ENCODE data around the gene CRACDL.

The CRACDL gene, protein sequence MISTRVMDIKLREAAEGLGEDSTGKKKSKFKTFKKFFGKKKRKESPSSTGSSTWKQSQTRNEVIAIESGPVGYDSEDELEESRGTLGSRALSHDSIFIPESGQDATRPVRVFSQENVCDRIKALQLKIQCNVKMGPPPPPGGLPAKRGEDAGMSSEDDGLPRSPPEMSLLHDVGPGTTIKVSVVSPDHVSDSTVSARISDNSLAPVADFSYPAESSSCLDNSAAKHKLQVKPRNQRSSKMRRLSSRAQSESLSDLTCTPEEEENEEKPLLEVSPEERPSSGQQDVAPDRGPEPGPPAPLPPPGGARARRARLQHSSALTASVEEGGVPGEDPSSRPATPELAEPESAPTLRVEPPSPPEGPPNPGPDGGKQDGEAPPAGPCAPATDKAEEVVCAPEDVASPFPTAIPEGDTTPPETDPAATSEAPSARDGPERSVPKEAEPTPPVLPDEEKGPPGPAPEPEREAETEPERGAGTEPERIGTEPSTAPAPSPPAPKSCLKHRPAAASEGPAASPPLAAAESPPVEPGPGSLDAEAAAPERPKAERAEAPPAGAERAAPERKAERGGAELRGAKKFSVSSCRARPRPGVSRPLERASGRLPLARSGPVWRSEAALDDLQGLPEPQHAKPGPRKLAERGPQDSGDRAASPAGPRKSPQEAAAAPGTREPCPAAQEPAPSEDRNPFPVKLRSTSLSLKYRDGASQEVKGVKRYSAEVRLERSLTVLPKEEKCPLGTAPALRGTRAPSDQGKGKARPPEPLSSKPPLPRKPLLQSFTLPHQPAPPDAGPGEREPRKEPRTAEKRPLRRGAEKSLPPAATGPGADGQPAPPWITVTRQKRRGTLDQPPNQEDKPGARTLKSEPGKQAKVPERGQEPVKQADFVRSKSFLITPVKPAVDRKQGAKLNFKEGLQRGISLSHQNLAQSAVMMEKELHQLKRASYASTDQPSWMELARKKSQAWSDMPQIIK

DNA sequence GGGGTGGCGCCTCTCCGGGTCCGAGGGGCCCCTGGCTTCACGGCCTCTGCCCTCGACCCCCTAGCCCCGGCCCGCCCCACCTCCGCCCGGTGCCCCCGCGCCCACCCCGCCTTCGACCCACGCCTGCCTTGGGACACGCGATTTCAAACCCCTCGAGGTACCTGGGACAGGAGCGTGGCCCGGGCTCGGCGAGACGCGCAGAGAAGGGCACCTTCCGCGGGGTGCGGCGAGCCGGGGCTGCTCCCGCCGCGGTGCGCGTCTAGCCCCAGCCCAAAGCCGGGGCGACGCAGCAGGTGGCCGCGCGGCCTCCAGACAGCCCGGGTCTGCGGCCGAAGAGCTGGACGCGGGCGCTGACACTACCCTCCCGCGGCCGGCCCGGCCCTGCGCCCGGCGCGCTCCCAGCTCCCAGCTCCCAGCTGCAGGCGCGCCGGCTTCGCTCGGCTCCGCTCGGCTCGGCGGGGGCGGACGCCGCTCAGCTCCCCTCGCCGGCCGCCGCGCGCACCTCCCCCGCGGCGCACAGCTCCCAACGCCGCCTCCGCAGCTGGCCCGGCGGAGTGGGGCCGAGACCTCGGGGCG, at the start of gene CRACDL:
Gene CRACDL (minus strand): TSS at position 449 of the 576 bp plus-strand sequence. CDS start 89,425 bp downstream, outside the sequence.
- DNase-seq = no peak

DNA sequence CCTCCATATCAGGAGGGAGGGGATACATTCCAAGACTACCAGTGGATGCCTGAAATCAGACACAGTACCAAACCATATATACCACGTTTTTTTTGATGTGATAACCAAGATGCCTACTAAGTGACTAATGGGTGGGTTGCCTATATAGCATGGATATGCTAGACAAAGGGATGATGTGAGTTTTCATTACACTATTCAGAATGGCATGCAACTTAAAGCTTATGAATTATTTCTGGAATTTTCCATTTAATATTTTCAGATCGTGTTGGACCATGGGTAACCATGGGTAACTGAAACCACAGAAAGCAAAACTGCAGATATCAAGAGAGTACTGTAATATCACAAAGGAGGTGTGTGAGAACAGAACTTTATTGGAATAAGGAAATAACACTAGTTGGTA, 39.6 kb upstream of the CRACDL start:
- no peak for DNase-seq

DNA sequence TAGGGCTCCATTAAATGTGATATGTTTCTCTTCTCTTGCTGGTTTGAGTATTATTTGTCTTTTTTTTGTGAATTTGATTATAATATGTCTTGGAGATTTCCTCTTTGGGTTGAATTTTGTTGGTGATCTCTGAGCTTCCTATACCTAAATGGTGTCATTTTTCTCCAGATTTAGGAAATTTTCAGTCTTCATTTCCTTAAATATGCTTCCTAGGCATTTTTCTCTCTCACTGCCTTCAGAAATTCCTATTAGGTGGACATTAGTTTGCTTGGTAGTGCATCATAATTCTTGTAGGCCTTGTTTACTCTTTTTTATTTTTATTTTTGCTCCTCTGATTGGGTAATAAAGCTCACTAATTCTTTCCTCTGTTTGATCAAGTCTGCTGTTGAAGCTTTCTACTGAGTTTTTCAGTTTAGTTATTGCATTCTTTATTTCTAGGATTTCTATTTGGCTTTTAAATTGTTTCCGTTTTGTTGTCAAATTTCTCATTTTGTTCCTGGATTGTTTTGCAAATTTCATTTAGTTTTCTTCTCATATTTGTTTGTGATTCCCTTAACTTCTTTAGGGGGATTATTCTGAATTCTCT, 36.6 kb upstream of the CRACDL start:
- DNase-seq = no peak

DNA sequence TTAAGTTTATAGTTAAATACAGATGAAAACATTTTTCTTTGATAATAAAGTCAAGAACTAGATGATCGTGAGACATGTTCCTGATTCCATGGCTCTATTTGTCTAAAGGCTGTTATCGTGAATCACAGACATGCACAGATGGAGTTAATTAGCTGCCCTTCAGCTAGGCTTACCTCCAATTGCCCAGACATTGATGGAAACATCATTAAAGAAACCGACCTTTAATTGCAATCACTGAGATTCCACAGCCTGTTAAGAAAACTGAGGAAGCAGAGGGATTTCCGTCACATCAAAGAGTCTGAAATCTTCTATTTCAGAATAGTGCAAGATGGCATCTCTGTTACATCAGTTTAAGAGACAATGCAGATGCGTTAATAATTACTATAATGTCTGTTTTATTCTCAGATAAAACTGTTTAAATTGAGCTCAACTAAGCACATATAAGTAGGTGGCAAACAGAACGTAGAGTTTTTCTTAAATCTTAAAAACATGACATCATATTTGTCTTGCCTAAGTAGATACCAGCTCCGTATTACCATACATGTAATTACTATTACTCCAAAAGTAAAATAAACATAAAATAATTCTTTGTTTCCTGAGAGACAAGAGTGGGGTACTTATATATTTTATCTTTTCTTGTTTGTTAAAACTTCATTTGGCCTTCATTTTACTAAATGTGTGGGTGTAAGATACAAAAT, 23.9 kb upstream of the CRACDL start:
- DNase-seq = no peak

DNA sequence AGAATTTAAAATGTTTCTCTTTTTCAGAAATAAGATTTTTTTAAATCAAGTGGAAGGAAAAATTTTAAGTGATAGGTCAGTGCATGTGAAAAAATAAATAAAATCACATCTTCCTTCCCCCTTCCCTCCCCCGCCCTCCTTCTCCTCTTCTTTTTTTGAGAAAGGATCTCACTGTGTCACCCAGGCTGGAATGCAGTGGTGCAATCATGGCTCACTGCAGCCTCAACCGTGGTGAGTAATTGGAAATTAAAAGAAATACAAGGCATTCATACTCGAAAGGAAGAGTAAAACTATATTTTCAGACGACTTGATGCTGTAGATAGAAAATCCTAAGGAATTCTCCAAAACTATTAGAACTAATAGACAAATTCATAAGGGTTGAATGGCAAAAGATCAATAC, 16.9 kb upstream of the CRACDL start:
- no peak for DNase-seq

DNA sequence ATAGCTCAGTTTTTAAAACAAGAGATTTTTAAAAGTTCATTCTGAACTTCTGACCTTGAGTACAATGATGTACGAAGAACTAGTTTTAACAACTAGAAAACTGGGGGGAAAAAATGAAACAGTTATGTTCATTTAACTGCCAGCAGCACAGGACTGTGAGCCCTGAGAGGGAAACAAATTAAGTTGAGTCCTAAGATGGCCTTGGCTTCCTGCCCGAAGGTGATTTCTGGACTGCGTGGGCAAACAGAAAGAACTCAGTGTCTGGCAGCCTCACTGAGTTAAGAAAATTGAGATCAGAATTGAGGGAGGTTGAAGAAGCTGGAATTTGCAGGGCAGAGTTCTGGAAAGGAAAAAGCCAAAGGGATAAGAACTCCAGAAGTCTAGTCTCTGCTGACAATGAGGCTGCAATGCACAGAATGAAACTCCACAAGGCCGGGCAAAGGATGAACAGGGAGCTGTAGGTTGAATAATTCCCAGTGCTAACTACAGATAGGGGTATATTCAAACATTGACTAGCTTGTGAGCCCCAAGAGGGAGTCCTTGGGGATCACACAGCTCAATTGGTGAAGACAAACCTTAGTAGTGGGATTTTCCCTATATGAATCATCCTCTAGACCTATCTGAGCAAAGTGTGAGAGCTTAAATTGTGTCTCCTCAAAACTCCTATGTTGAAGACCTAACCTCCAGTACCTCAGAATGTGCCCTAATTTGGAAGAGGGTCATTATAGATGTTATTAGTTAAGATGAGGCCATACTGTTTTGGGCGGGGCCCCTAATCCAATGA, 13.1 kb upstream of the CRACDL start:
- DNase-seq = no peak

DNA sequence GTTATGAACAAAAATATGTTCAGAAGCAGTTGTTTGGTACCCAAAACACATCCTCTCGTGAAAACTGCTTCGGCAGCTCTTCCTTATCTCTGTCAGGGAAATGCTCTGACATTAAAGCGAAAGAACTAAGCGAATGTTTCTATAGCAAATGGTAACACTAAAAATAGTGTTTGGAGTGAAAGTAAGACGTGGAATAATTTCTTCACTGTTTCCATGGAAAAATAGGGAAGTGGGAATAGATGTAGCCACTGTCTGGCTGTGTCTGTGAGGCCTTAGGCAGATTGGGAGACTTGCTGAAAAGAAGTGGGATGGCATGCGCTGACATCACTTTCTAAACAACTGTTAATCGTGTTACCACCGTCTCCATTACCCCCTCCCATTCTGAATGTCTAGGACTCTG, 11.5 kb upstream of the CRACDL start:
- DNase-seq = no peak

DNA sequence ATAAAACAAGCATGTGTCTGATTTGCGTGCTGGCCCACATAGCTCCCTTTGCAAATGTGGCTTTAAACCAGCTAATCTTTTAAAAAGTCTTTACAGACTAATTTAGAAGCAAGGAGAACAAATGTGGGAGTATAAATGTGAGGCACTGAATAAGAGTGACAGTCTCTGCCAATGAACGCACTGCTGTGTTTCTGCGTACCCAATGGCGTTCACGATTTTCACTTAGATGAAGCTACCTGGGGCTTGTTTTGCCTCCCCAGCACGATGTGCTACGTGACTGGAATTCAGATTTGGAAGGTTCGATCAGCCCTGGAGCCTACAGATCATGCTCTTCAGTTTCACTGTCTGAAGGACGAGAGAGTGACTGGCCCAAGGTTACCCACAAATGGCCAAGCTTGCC, 10.8 kb upstream of the CRACDL start:
- no peak for DNase-seq

DNA sequence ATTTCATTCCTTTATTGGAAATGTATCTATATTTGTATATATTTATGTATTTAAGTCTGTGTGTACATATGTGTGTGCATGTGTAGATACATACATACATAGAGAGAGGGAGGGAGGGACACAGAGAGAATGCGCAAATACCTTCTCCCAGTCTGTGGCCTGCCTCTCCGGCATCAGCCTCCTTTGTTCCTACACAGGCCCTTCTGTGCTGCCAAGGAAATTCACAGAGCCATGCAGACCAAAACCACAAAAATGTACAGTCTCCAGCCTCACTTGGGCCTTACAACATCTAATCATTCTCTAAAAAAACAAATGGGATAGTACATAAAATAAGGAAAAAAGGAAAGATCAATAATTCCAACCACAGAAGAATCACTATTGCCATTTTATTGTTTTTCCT, 8.8 kb upstream of the CRACDL start:
- DNase-seq = no peak

DNA sequence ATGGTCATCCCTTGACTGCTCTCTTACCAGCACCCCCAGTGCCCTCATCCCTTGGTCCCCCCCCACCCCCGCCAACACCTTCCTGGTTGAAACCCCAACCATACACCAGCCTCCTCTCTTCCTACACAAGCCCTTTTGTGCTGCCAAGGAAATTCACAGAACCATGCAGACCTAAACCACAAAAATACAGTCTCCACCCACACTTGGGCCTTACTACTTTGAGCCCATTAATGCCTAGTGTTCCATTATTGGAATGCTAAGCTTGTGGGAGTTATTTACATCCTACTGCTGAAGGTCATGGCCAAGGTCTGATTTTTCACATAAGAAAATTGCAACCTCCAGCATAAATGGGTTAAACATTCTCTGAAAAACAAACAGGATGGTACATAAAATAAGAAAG, 4.1 kb upstream of the CRACDL start:
- DNase-seq = no peak

DNA sequence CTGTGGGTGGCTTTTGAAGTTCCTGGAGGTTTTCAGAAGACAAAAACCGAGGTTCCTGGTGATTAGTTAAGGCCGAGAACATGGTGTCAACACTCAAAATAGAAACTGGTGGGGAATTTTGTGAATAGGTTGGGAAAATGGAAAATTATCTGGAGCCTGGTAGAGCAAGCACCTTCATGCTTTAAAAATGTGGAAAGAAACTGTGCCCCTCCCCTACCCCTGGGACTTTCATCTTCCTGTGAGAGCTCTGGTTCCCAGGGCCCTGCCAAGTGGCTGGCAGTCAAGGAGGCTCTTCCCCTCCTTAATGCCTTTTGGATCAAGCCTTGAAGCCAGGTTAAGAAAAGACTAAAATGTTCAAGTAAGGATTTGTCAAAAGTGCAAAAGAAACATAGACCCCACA, 1.9 kb upstream of the CRACDL start:
- no peak for DNase-seq

DNA sequence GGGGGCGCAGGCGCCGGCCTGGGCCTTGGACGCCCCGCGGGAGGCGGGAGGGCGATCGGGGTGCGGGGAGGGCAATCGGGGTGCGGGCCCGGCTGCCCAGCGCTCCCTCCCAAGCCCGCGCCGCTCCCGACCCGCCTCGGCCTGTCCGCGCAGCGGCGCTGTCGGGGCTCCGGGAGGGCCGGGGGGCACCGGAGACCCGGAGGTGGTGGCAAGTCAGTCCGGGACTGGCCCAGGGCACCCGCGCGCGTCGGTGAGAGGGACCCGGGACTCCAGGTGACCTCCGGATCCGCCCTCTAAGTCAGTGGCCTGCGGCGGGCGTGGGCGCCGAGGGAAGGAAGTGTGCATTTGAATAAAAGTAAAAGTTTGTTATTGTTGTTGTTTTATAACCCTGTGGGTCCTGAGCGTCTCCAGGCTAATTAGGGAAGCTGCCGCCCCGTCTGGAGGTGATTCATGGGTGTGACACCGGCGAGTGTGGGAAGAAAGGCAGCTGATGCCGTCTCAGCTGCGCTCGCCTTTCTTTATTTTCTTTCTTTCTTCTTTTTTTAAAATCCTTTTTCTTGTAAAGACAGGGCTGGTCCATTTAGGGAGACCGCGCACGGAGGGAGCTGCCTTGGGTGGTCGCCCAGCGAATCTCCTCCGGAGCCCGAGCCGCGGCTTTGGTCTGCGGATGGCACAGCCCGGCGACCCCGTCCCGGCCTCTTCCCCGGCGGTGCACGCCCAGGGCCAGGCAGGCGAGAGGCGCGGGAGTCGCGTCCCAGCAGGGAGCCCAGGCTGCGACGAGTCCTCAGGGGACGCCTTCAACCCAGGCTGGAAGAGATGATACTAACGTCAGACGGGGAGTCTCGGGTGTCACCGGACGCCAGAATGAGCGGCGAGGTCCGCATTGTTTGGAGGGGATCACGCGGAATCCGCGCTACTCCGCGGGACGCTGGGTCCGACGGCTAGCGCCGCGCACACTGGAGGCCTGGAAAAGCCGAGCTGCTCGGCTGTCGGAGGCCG, 627 bp upstream of the CRACDL start:
- no peak for DNase-seq

DNA sequence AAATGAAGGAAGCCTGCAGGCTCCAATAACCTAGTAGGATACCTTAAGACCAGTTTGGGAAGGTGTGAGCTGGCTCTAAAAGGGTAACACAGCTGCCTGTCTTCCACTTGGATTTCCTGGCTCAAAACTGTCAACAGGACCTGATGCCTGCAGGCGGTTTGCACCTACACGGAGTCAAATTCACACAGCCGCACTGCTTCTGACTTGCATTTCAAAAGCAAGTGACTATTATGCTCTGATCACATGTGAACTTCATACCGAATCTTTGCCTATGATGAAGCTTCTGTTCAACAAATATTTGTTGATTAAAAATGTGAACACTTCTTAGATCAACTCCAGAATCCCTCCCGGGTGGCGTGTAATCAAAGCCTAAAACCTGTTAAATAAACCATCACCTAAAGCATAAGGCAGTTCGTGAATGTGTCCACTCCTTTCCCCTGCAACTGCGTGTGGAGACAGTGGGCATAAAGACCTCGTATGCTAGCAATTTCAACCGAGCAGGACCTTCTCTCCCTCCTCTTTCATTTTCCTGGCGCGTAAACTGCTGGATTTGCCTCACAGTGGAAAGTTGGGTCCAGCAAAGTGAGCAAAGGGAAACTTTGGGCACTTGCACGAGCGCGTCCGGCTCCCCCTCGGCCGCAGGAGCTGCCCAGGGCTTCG, 784 bp downstream of the CRACDL start:
- no peak for DNase-seq

DNA sequence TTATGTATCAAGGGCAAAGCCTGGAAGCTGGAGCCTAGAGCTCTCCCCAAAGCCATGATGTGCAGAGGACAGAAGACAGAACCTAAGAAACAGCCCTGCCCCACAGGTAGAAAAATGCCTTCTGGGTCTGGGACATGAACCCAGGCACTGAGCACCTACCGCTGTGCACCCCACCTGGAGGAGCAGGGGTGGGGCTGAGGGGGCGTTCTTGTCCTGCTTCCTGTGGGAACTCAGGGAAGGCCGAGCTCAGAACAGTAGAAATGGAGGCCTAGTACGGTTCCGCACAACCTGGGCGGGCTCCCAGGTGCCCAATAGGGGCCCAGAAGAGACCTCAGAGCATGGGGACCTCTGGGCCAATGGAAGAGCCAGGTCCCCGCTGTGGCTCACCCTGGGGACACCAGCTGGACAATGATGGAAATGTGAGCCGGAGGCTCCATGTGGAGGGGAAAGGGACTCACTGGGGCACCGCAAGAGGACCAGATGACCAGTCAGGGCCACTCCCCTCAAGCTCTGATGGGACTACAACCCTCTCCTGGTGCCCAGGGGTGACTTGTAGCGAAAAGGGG, 3.2 kb downstream of the CRACDL start:
- DNase-seq = no peak

DNA sequence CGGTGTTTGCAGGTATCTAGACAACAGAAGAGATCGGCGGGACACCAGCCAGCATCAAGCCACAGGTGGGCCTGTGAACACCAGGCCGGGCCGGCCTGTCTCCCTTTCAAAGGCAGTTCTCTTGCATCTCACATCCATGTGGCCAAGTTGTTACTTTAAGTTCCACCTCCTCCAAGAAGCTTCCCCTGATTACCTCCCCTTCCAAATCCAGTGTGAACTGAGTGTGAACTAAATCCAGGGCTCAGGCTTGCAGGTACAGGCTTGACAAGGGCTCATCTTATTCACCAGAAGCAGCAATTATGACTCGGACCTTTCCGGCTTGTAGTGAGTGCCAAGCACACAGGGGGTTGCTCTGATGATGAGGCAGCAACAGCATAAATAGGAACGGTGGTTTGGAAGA, 3.9 kb downstream of the CRACDL start:
- no peak for DNase-seq

DNA sequence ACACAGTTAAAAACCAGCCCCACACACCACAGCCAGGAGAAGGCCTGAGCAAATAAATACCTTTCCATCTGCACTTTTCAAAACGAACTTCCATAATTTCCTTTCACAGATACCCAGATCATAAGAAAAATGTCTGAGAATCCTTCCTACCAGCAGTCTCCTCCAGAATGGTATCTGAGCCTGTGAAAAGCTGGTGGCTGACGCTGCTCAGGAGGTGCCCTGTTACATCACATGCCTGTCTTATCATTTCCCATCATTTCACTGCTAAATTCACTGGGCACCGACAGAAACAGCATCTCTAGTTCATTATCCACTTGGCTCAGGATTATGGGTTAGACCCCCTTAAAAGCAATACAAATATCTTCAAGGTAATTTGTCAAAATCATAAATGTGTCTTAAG, 4.4 kb downstream of the CRACDL start:
- no peak for DNase-seq

DNA sequence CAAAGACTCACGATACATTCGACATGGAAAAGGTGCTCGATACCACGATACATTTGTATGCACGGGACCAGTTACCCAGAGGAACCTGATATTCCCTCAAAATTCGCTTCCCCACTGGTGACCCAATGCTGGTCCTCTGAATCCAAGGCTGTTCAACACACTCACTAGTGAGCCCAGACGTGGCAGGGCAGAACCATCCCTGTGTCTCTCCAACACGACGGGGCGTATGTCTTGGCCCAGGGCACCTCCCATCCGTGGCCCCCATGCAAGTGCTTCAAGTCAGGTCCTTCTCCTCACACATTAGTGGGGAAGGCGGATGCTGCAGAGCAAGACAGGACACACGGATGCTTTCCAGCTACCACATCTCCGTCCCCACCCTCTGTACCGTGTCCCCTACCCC, 6.1 kb downstream of the CRACDL start:
- DNase-seq = no peak

DNA sequence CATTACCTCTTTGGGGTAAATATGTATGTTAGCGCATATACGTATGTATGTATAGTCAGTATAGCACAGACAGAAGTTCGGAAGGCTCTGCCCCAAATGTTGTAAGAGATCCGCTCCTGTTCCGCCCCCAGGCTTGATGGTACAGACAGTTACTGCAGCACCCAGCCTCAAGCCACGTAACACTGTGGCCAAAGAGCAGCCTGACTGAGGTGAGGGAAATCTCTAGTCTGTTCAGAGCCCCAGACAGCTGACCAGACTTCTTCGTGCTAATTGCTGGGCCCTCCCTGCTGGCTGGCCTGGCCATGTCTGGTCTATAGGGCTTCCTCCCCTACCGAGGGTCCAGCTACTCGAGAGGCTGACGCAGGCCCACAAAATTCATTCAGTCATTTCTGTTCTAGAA, 7.8 kb downstream of the CRACDL start:
- no peak for DNase-seq

DNA sequence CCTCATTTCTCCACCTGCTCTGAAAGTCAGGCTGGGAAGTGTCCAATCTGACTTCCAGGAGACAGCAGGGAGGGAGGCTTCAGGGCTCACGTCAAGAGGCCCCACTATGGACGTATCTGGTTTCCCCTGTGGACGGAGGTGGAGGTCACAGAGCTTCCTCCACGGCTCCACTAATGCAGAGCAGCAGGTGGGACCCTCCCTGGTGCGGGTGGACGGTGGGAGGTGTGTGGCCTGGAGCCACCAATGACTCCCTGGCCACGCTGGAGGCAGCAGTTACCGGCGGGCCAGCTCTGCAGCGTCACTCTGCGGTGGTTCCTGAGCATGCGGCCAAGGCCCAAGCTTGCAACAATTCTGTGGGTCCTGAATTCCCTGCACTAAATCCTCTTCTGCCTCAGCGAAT, 9.0 kb downstream of the CRACDL start:
- DNase-seq = no peak

DNA sequence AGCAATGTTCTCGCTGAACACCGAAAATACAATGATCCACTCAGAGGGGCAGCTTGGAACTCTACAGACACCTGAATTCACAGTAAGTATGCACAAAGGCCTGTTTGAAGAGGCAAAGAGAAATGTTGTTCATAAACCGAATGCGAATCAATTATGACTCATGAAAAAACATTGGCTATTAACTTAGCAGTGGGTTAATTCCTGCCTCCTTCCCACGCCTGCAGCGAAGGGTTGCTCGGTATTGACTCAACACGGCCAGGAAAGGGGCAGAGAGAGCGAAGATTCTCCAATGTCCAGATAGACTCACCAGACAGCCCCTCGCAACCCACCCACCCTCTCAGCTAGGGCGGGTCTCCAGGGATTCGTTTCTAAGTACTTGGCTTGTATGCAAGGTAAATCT, 9.4 kb downstream of the CRACDL start:
- DNase-seq = no peak

Measured in activated CD4-positive, CD25-positive, alpha-beta regulatory T cell treated with anti-CD3 and anti-CD28 coated beads, Interleukin-2, amount 50 U/mL, for 72 hours (primary cell).